ENCODE measurements around the gene PRR35. TPM values are rescaled to one million over a fixed set of nuclear protein-coding genes. Genes with fewer than 3 reads are reported as not detected.

PRR35 gene
- polyA plus RNA-seq, 1 experiment, result not detected

DNA sequence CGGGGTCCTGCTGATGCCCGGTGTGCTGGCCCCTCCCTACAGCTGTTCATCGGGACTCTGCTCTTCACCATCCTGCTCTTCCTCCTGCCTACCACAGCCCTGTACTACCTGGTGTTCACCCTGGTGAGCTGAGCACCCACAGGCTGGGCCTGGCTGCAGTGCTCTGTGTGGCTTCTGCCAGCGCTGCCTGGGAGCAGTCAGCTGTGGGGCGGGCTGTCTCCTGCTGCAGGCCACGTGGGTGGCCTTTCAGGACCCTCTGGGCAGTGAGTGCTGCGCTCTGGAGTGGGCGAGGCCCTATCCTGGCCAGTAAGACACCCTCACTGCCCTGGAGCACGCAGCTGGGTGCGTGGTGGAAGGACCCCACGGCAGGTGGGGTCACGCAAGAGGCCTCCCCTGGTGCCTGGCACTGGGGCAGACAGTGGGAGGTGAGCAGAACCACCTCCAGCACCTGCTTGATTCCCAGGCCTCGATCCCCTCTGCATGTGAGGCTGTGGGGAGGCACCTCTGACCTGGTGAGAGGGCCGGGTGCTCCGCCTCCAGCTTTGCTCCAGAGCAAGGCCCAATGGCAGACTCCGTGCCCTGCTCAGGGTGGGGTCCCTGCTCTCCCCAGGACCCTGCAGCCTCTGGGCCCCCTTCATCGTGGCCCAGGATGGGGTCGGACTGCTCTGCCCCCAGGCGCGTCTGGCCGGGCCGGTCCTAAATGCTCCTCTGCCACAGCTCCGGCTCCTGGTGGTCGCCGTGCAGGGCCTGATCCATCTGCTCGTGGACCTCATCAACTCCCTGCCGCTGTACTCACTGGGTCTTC, 20.1 kb downstream of the PRR35 start:
- no peaks in the 10 kb centered on the region for H3K27me3 ChIP-seq (ENCODE audit: control insufficient read depth, insufficient read depth, low read length)
- POLR2A ChIA-PET, result no interaction called here
- no peak for DNase-seq (ENCODE audit: low read depth, low spot score)
- CTCF ChIA-PET, result no interaction called here
- H3K9me3 ChIP-seq (ENCODE audit: control insufficient read depth, insufficient read depth, low read length), result no peaks in the 10 kb centered on the region; the same call in 1 of the 2 replicates
- H3K4me3 ChIP-seq (ENCODE audit: low read depth, low read length), result no peak overlapping the region
- TF ChIP-seq CTCF (IDR thresholded peaks at IDR 0.05; ENCODE audit: low read depth, low read length), result no peak
- no peak overlapping the region for H3K27ac ChIP-seq (ENCODE audit: low read depth, low read length)

DNA sequence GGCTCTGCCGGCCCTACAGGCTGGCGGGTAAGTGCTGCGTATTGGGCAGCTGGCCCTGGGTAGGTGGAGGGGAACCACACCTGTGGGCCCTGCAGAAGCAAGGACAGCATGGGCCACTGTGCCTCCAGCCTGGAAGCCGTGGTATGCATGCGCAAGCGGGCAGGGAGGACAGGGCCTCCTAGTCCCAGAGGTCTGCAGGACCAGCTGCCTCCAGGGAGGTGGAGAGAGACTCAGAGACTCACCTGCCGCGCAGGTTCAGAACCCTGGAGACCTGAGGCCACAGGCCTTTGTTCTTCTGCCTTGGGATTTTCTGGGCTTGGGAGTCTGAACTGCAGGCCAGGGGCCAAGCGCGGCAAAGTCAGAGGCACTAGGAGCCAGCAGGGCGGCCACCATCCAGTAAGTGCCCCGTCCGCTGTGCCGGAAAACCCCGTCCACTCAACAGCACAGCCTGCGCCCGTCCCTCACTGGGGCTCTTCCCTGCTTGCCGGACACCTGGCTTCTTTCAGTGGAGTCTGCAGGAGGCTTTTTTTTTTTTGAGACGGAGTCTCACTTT, 20.8 kb downstream of the PRR35 start:
- H3K27me3 ChIP-seq (ENCODE audit: control insufficient read depth, insufficient read depth, low read length), result no peaks in the 10 kb centered on the region
- no peak for DNase-seq (ENCODE audit: low read depth, low spot score)
- H3K4me3 ChIP-seq (ENCODE audit: low read depth, low read length), result no peak overlapping the region
- no peak for TF ChIP-seq CTCF (IDR thresholded peaks at IDR 0.05; ENCODE audit: low read depth, low read length)
- ChIA-PET POLR2A (interaction anchor here (0.6 to 0.7 kb wide), 2 partner anchors 45 to 159 kb away, joined by 4 to 5 read pairs; no protein-coding TSS in a partner anchor), CTCF (no interaction called here)
- no peak overlapping the region for H3K27ac ChIP-seq (ENCODE audit: low read depth, low read length)
- H3K9me3 ChIP-seq (ENCODE audit: control insufficient read depth, insufficient read depth, low read length), result no peaks in the 10 kb centered on the region; the same call in 1 of the 2 replicates

DNA sequence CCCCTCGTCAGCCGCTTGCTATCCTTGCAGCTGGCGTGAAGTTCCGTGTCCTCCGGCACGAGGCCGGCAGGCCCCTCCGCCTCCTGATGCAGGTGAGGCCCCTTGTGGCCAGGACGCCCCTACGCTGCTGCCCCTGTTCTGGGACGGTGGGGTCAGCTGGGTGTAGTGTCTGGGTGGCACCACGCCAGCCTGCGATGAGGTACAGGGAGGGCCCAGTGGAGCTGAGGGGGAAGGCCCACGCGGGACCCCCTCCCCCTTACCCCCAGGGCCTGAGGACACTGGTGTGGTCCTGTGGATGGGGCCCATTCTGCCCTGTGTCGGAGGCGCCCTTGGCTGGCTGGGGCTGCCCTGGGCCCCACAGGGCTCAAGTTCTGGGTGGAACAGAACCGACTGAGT, 22.0 kb downstream of the PRR35 start:
- no peak for DNase-seq (ENCODE audit: low read depth, low spot score)
- Histone ChIP-seq H3K4me3 (ENCODE audit: low read depth, low read length) (no peak overlapping the region), H3K27me3 (ENCODE audit: control insufficient read depth, insufficient read depth, low read length) (no peaks in the 10 kb centered on the region), H3K27ac (ENCODE audit: low read depth, low read length) (no peak overlapping the region), H3K9me3 (ENCODE audit: control insufficient read depth, insufficient read depth, low read length) (no peaks in the 10 kb centered on the region; the same call in 1 of the 2 replicates)
- TF ChIP-seq CTCF (IDR thresholded peaks at IDR 0.05; ENCODE audit: low read depth, low read length), result no peak
- POLR2A ChIA-PET, result no interaction called here
- CTCF ChIA-PET, result interaction anchor here (0.6 to 1.8 kb wide), 2 partner anchors 85 to 133 kb away, joined by 4 read pairs; no protein-coding TSS in a partner anchor

DNA sequence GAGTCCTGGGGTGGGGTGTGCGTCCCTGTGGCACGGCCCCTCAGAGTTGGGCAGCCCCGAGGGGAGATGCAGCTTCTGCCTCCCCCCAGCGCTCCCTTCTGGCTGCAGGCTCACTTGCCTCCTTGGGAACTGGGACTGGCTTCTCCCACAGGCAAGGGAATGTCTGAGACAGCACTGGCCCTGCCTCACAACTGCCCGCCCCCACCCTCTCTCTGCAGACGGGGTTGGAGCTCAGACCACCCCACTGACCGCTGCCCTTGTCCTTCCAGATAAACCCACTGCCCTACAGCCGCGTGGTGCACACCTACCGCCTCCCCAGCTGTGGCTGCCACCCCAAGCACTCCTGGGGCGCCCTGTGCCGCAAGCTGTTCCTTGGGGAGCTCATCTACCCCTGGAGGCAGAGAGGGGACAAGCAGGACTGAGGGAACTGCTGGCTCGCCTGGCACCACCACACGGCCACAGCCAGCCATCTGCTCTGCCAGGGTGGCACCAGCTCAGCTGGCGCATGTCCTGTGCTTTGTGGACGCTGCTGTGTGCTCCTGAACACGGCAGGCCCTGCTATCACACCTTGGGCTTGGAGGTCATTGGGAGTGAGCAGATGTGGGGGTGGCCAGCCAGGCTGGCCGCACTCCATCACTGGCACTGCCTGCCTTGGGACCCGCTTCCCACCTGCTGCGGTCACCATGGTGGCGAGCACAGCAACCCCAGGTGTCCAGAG, 22.6 kb downstream of the PRR35 start:
- POLR2A ChIA-PET, result no interaction called here

More for the DNA sequence above, 22.6 kb downstream of the PRR35 start:
- Histone ChIP-seq H3K9me3 (ENCODE audit: control insufficient read depth, insufficient read depth, low read length) (no peaks in the 10 kb centered on the region; the same call in 1 of the 2 replicates), H3K4me3 (ENCODE audit: low read depth, low read length) (no peak overlapping the region), H3K27ac (ENCODE audit: low read depth, low read length) (no peak overlapping the region), H3K27me3 (ENCODE audit: control insufficient read depth, insufficient read depth, low read length) (no peaks in the 10 kb centered on the region)
- DNase-seq (ENCODE audit: low read depth, low spot score), result no peak
- no peak for TF ChIP-seq CTCF (IDR thresholded peaks at IDR 0.05; ENCODE audit: low read depth, low read length)
- CTCF ChIA-PET, result interaction anchor here (0.6 to 1.8 kb wide), 2 partner anchors 85 to 134 kb away, joined by 4 read pairs; no protein-coding TSS in a partner anchor

Measured in AG04450 (cell line).